Stomach (tissue), 4 donors: ENCODE data around the gene FHOD3.

Experiments used
- CTCF ChIP-seq, 7 experiments: fragments of 450-650 bp in 4 of 7; fragments of 200-600 bp in 3 of 7; sonication (generic) in 3 of 7; IDR thresholded peaks; one replicate each; pipeline ENCODE4 v1.5.1; 2016 to 2019; ENCODE audit warnings: antibody characterized with exemption in 7 of 7, control low read depth in 2 of 7, mild to moderate bottlenecking in 1 of 7
- POLR2A ChIP-seq, 4 donors: fragments of 450-650 bp; IDR thresholded peaks; one replicate each; pipeline ENCODE4 v1.6.1; 2016; ENCODE audit warnings: antibody characterized with exemption in 4 of 4, control low read depth in 2 of 4, mild to moderate bottlenecking in 1 of 4, moderate library complexity in 1 of 4

- TF ChIP-seq POLR2A (IDR thresholded peaks at IDR 0.05) = no peak
- TF ChIP-seq CTCF (IDR thresholded peaks at IDR 0.05) = no peak
Measured at GRCh38 chr18:36805105-36805504, 507.6 kb downstream of the FHOD3 start.
